Suppressor macrophage (primary cell): Measurements from ENCODE around the gene MTMR3.
"Not testable (repeated sequence)": the region's sequence is repeated elsewhere in the genome, so short reads cannot be mapped to it uniquely, and the experiment has no call there.

Experiments
- DNase-seq, 4 experiments: peaks; one replicate each; pipeline ENCODE4 v3.0.0-alpha.2; 2020 to 2022

The MTMR3 gene

DNA sequence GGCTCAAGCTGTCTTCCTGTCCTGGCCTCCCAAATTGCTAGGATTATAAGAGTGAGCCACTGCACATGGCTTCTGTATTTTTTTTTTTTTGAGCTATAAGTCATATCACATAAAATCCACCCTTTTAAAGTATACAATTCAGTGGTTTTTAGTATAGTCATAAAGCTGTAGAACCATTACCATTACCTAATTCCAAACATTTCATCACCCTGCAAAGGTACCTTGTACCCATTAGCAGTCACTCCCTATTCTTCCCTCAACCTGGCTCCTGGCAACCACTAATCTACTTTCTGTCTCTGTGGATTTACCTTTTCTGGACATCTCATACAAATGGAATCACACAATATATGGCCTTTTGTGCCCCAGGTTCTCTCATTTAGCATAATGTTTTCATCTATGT lies 84.5 kb downstream of the MTMR3 start:
- DNase-seq = no peak

- no peak for DNase-seq
Observed at GRCh38 chr22:29971607-29972006, 88.6 kb downstream of the MTMR3 start.

- DNase-seq = no peak
Observed at GRCh38 chr22:29972121-29972520, 89.1 kb downstream of the MTMR3 start.

DNA sequence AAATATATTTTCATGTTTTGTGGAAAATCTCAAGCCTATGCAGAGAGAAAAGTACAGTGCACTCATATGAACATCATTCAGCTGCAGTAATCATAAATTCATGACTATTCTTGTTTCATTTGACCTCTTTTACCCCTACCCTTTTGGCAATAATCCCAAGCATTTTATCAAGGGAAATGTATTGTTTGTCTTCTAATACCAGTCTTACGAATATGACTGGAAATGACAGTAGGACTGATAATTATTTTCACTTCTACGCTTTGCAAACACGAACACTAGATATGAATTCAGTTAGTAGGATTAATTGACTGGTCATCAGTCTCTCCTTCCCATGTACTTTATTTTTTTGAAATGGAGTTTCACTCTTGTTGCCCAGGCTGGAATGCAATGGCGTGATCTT lies 90.3 kb downstream of the MTMR3 start:
- no peak for DNase-seq

- DNase-seq = not testable (repeated sequence)
Observed at GRCh38 chr22:29973680-29974079, 90.7 kb downstream of the MTMR3 start.

- DNase-seq = no peak
Observed at GRCh38 chr22:29975494-29975893, 92.5 kb downstream of the MTMR3 start.

GRCh38 chr22:29977107-29977506 lies 94.1 kb downstream of the MTMR3 start:
- no peak for DNase-seq

- DNase-seq = no peak
Observed at GRCh38 chr22:29979777-29980321, 96.9 kb downstream of the MTMR3 start.

DNA sequence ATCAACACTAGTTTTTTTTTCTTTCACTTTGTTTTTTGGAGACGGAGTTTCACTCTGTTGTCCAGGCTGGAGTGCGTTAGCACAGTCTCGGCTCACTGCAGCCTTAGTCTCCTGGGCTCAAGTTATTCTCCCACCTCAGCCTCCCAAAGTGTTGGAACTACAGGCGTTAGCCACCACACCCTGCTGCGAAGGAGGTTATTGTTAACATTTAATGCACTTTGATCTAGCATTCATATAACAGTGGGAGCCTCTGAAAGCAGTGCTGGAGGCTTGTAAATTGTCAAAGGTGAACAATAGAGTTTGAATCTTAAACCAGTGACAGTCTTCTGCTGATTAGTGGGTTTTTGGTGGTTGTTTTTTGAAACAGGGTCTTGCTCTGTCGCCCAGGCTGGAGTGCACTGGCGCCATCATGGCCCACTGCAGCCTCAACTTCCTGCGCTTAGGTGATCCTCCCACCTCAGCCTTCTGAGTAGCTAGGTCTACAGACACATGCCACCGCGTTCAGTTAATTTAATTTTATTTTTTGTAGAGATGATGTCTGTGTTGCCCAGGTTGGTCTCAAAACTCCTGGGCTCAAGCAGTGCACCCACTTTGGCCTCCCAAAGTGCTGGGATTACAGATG lies 100.4 kb downstream of the MTMR3 start:
- no peak for DNase-seq

GRCh38 chr22:29985912-29986311 lies 102.9 kb downstream of the MTMR3 start:
- no peak for DNase-seq

DNA sequence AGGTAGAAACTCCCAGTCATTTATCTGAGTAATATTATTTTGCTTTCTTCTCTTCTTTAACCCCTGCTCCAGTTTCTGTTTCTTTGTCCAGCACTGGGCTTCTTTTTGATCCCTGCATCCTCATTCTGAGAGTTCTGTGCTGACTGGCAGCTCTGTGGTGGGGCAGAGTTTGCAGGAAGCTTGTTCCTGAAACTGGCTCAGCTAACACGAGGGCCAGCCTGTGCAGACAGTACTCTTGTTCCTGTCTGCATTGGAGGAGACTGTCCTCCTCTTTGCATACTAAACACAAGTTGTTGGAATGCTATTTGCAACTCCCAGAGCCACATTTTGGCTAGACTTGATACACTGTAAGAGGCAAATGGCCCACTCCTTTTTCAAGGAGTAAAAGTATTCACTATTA lies 104.2 kb downstream of the MTMR3 start:
- DNase-seq = peak; percentile 67 to 82 (median 78)

- DNase-seq = peak in 1 of 4 experiments; percentile 16
Observed at GRCh38 chr22:29988719-29989118, 105.7 kb downstream of the MTMR3 start.

DNA sequence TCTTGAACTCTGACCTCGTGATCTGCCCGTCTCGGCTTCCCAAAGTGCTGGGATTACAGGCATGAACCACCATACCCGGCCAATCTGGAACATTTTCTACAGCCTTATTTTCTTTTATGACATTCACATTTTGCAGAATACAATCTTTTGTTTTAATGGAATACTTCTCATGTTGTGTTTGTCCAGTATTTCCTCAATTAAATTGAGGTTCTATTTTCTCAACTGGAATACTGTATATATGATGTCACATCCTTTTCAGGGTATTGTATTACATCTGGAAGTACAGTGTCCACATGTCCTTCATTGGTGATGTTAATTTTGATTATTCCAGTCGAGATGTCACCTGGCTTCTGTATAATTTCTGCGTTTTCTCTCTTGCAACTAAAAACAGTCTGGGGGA lies 106.5 kb downstream of the MTMR3 start:
- DNase-seq = no peak

- no peak for DNase-seq
Observed at GRCh38 chr22:29992341-29993275, 109.6 kb downstream of the MTMR3 start.

- peak in 2 of 4 experiments; percentile 20 to 33 for DNase-seq
Observed at GRCh38 chr22:29994027-29994715, 111.2 kb downstream of the MTMR3 start.

DNA sequence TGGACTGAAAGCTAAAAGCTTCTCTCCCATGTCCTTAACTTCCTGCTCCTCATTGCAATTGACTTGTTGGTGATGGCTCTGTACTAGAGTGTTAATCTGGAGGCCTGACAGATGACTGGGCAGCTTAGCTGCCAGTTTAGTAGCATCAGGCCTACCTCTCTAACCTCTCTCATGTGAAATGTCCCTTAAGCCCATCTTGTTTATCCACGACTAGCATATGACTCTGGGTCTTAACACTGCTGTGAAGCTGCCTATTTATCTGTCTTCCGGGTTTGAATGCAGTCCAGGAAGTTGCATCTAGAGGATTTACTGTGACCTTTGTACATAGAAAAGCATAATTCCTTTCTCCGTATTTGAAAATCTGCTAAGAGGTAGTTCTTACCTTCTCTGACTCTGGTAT lies 112.0 kb downstream of the MTMR3 start:
- no peak for DNase-seq

- DNase-seq = no peak
Observed at GRCh38 chr22:29997107-29997506, 114.1 kb downstream of the MTMR3 start.

DNA sequence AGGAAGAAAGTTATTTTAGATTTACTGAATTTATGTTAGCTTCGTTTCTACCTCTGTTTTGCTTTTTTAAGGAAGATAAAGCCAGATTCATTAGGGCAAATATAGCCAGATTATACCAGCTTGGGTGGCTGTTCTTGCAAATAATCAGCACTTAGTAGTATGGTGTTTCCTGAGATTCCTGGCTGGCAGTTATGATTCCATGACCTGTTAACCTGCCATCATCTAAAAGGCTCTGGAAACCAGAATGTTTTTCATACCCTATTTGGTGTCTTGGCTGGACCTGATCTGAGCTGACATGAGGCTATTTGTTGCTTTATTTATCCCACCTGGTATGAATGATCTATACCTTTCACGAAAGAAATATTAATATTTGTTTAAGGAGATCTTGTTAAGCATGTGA lies 114.5 kb downstream of the MTMR3 start:
- DNase-seq = no peak

DNA sequence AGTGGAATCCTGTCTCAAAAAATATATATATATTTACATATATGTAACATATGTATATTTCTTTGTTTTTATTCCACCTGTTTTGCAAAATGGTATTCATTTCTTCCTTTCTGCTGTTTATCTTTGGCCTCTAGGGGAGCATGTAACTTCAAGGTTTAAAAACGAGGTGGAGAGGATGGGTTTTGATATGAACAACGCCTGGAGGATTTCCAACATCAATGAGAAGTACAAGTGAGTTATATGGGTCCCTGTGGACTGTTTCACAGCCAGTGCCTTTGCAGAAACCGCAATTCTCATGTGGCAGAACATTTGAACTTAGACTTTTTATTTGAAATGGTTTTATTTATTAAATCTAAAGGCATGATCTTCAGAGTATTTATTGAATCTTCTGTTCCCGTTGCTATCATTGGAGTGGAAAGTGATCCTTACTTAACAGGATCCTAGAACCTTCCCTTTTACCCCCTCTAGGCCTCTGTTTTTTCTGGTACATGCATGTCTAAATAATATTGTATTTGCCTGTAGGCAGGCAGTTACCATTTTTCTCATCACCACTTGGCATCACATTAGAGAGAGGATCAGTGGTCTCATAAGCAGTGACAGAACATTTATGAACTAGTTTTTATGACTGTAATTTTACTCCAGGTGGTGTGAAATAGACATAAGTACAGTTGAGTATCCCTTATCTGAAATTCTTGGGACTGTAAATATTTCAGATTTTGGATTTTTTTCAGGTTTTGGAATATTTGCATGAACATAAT lies 115.8 kb downstream of the MTMR3 start:
- no peak for DNase-seq

- no peak for DNase-seq
Observed at GRCh38 chr22:30000566-30000965, 117.6 kb downstream of the MTMR3 start.

DNA sequence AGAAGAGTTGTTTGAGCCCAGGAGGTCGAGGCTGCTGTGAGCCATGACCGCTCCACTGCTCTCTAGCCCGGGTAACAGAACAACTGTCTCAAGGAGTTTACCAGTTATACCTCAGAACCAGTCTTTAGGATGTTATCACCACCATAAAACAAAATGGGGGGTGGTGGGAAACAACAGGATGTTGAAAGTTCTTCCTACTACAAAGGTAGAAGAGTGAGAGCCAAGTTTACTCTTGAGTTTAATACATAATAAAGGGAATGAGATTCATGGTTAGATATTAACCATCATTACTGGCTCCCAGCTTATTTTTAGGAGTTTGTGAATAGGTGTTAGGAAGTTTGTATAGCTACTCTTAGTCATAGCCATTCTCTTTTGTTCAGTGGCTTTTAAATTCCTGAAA lies 118.5 kb downstream of the MTMR3 start:
- no peak for DNase-seq

GRCh38 chr22:30002861-30003486 lies 120.0 kb downstream of the MTMR3 start:
- no peak for DNase-seq
